Natural killer cell treated with Interleukin-12 subunit alpha and Interleukin-12 subunit beta and Interleukin-15 and Interleukin-18, amount 100 ng/mL, for 72 hours (primary cell): Measurements from ENCODE around the gene ZCCHC4. TPM values are rescaled to one million over a fixed set of nuclear protein-coding genes. Genes with fewer than 3 reads are reported as not detected.

ENCODE experiments used
- ATAC-seq, 2 donors: fragments of 150-1000 bp; cut with Tn5 transposase in 1 of 2; sonication (Bioruptor Pico), chemical (Tn5 transposase) in 1 of 2; 2 replicates each; pipeline ENCODE4 v1.10.0; 2021
- DNase-seq: peaks from one replicate; pipeline ENCODE4 v3.0.0; 2022; ENCODE audit warnings: low spot score
- H3K27ac Mint-ChIP-seq, 2 donors: 1 replicate in 1 of 2; 2 replicates in 1 of 2; pipeline ENCODE4 v1.8.0; 2022; ENCODE audit warnings: mixed read lengths in 2 of 2, mild to moderate bottlenecking in 1 of 2, moderate library complexity in 1 of 2
- H3K27me3 Mint-ChIP-seq, 2 donors: 1 replicate in 1 of 2; 2 replicates in 1 of 2; pipeline ENCODE4 v1.8.0; 2022; ENCODE audit warnings: mixed read lengths in 2 of 2
- H3K36me3 Mint-ChIP-seq: one replicate; pipeline ENCODE4 v1.8.0; 2022; ENCODE audit warnings: mixed read lengths
- H3K4me1 Mint-ChIP-seq, 2 donors: 1 replicate in 1 of 2; 2 replicates in 1 of 2; pipeline ENCODE4 v1.8.0; 2022; ENCODE audit warnings: low read depth in 2 of 2, mixed read lengths in 2 of 2, mild to moderate bottlenecking in 1 of 2
- H3K4me3 Mint-ChIP-seq: one replicate; pipeline ENCODE4 v1.8.0; 2022; ENCODE audit warnings: mixed read lengths
- H3K9me3 Mint-ChIP-seq: 2 replicates; pipeline ENCODE4 v1.8.0; 2022; ENCODE audit warnings: mixed read lengths
- total RNA-seq, 2 donors: library from RNA; stranded (reverse); gene quantifications; one replicate each; pipeline ENCODE4 v1.2.3, GENCODE V29; 2022

ZCCHC4 gene, protein sequence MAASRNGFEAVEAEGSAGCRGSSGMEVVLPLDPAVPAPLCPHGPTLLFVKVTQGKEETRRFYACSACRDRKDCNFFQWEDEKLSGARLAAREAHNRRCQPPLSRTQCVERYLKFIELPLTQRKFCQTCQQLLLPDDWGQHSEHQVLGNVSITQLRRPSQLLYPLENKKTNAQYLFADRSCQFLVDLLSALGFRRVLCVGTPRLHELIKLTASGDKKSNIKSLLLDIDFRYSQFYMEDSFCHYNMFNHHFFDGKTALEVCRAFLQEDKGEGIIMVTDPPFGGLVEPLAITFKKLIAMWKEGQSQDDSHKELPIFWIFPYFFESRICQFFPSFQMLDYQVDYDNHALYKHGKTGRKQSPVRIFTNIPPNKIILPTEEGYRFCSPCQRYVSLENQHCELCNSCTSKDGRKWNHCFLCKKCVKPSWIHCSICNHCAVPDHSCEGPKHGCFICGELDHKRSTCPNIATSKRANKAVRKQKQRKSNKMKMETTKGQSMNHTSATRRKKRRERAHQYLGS
- 10 to 100 TPM; 14.7 to 21.8 TPM for total RNA-seq

GRCh38 chr4:25312496-25313200 lies at the start of gene ZCCHC4:
TSS of gene ZCCHC4 (plus strand) at chr4:25312774. CDS start at chr4:25312810, 36 bp downstream.
- ATAC-seq: peak; percentile 100
- peaks cover 11 to 13% of the 10 kb centered on the region in 2 donors for H3K4me1 Mint-ChIP-seq
- H3K27ac Mint-ChIP-seq: peak within 1 kb of the TSS; percentile 86 to 92
- H3K4me3 Mint-ChIP-seq: peak within 1 kb of the TSS; percentile 96
- H3K36me3 Mint-ChIP-seq: peaks cover 6% of the 10 kb centered on the region
- H3K27me3 Mint-ChIP-seq: peaks cover 0 to 9% of the 10 kb centered on the region in 2 donors
- no peaks in the 10 kb centered on the region for H3K9me3 Mint-ChIP-seq
- DNase-seq: peak; percentile 91

- Mint-ChIP-seq H3K4me1 (no peaks in the 10 kb centered on the region), H3K4me3 (no peak overlapping the region), H3K36me3 (peaks cover 4% of the 10 kb centered on the region), H3K9me3 (no peaks in the 10 kb centered on the region), H3K27me3 (no peaks in the 10 kb centered on the region), H3K27ac (no peak overlapping the region)
- ATAC-seq (no peak), DNase-seq (no peak)
These were observed 40.7 kb upstream of the ZCCHC4 start for GRCh38 chr4:25271866-25272265.

DNA sequence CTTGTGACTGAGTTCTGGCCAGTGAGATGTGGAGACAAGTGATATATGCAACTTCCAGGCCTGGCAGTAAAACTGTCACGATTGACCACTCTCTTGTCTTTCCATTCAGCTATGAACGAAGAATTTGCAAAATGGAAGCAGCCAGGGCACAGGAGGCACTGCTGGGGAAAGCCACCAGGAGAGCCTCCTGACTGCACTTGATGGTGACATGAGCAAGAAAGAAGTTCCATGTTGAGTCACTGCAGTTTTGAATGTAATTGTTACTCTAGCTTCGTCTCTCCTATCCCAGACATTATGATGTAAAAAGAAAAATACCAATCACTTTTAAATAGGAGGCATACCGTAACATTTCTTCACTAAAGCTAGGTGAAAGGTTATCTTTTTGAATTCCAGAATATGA lies 32.4 kb upstream of the ZCCHC4 start:
- no peak overlapping the region for H3K4me3 Mint-ChIP-seq
- no peaks in the 10 kb centered on the region for H3K4me1 Mint-ChIP-seq
- no peak overlapping the region for H3K27ac Mint-ChIP-seq
- no peaks in the 10 kb centered on the region for H3K27me3 Mint-ChIP-seq
- DNase-seq: no peak
- H3K9me3 Mint-ChIP-seq: no peaks in the 10 kb centered on the region
- no peak for ATAC-seq
- H3K36me3 Mint-ChIP-seq: no peaks in the 10 kb centered on the region

- Mint-ChIP-seq H3K9me3 (peaks cover 5% of the 10 kb centered on the region), H3K27me3 (peaks cover 0 to 8% of the 10 kb centered on the region in 2 donors), H3K36me3 (peaks cover 13% of the 10 kb centered on the region), H3K4me3 (no peak overlapping the region), H3K27ac (no peak overlapping the region), H3K4me1 (no peaks in the 10 kb centered on the region)
- DNase-seq (no peak), ATAC-seq (no peak)
These were observed 28.6 kb upstream of the ZCCHC4 start for GRCh38 chr4:25283948-25284347.

DNA sequence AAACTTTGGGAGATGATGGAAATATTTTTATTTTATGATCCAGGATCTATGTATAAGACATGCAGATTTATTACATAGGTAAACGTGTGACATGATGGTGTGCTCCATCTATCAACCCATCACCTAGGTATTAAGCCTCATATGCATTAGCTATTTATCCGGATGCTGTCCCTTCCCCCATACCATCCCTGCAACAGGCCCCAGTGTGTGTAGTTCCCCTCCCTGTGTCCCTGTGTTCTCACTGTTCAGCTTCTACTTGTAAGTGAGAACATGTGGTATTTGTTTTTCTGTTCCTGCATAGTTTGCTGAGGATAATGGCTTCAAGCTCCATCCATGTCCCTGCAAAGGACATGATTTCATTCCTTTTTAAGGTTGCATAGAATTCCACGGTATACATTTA lies 28.1 kb upstream of the ZCCHC4 start:
- no peaks in the 10 kb centered on the region for H3K4me1 Mint-ChIP-seq
- peaks cover 5% of the 10 kb centered on the region for H3K9me3 Mint-ChIP-seq
- H3K4me3 Mint-ChIP-seq: no peak overlapping the region
- ATAC-seq (no peak), DNase-seq (no peak)
- peaks cover 14% of the 10 kb centered on the region for H3K36me3 Mint-ChIP-seq
- peaks cover 0 to 8% of the 10 kb centered on the region in 2 donors for H3K27me3 Mint-ChIP-seq
- no peak overlapping the region for H3K27ac Mint-ChIP-seq

- H3K9me3 Mint-ChIP-seq: peaks cover 5% of the 10 kb centered on the region
- H3K36me3 Mint-ChIP-seq: peaks cover 21% of the 10 kb centered on the region
- H3K4me1 Mint-ChIP-seq: no peaks in the 10 kb centered on the region
- ATAC-seq (no peak), DNase-seq (no peak)
- no peak overlapping the region for H3K27ac Mint-ChIP-seq
- no peak overlapping the region for H3K4me3 Mint-ChIP-seq
- H3K27me3 Mint-ChIP-seq: peaks cover 0 to 14% of the 10 kb centered on the region in 2 donors
These were observed 22.0 kb upstream of the ZCCHC4 start for GRCh38 chr4:25290490-25291067.

DNA sequence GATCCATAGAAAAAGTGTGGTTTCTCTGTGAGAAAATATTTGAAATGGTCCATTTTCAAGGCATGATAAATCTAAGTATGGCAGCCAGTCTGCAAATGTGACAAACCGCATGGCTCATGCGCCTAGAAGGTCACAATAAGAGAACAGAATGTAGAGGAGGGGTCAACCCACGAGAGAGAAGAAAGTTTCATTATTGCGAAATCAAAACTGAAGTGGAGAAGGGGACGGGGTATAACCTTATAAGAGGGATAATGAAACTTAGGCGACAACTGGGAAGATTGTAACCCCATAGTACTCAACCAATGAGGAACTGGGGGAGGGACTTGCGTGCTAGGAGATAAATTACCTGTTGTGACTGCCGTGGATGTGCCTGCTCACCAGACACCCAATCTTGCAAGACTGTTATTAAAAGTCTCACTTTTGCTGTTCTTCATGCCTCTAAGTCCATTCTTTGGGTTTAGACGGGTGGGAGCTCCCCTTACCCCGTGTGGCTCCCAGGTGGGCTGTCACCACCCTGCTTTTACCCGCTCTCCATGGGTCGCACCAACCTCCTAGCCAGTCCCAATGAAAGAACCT lies 21.3 kb upstream of the ZCCHC4 start:
- ATAC-seq (no peak), DNase-seq (no peak)
- Mint-ChIP-seq H3K9me3 (peaks cover 5% of the 10 kb centered on the region), H3K4me3 (no peak overlapping the region), H3K4me1 (no peaks in the 10 kb centered on the region), H3K36me3 (peaks cover 21% of the 10 kb centered on the region), H3K27me3 (peaks cover 0 to 14% of the 10 kb centered on the region in 2 donors), H3K27ac (no peak overlapping the region)

DNA sequence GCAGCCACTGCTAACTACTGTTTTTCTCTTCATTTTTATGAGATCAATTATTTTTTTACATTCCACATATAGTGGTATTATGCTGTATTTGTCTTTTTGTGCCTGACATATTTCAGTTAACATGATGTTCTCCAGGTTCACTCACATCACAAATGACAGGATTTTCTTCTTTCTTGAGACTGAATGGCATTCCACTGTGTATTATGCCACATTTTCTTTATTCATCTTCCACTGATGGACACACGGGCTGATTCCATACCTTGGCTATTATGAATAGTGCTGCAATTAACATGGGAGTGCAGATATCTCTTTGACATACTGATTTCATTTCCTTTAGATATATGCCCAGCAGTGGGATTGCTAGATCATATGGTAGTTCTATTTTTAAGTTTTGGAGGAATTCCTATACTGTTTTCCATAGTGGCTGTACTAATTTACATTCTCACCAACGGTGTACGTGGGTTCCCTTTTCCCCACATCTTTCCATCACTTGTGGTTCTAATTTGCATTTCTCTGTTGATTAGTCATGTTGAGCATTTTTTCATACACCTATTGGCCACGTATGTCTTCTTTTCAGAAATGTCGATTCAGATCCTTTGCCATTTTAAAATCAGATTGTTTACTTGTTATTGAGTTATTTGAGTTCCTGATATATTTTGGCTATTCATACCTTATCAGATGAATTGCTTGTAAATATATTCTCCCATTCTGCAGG lies 14.9 kb upstream of the ZCCHC4 start:
- no peaks in the 10 kb centered on the region for H3K36me3 Mint-ChIP-seq
- no peak for ATAC-seq
- DNase-seq: no peak
- no peaks in the 10 kb centered on the region for H3K4me1 Mint-ChIP-seq
- H3K27me3 Mint-ChIP-seq: peaks cover 10 to 16% of the 10 kb centered on the region in 2 donors
- no peak overlapping the region for H3K27ac Mint-ChIP-seq
- no peak overlapping the region for H3K4me3 Mint-ChIP-seq
- H3K9me3 Mint-ChIP-seq: no peaks in the 10 kb centered on the region

DNA sequence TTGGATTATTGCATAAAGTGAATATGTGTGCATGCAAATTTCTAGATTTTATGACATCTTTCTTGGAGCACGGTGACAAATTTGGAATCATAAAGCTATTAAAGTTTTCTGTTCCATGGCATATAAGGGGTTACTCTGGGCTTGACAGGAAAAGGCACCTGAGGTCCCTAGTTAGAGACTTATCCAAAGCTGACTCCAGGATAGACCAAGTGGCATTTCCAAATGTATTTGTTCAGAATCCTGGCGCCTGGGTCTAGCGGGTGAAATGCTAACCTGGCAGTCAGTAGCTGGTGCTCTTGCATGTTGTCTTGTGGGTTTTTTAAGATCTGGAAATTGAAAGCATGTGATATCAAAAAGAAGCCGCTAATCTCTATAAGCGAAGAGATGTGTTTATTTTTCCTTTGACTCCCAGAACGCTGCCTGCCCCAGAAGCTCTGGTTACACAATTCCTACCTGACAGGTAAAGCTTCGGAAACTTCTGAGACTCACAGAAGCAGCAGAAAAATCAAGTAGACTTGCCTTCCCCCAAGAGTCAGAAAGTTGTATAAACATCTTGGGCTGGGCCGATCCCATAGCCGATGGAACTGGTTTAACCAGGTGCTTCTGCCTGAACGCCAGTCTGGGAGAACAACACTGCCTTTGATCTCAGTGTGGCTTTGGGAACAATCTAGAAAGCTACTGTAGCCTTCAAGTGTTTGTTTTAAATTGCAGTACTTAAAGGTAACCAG lies 12.9 kb upstream of the ZCCHC4 start:
- no peaks in the 10 kb centered on the region for H3K9me3 Mint-ChIP-seq
- H3K4me1 Mint-ChIP-seq: no peaks in the 10 kb centered on the region
- no peak overlapping the region for H3K27ac Mint-ChIP-seq
- DNase-seq: no peak
- no peak overlapping the region for H3K4me3 Mint-ChIP-seq
- H3K27me3 Mint-ChIP-seq: peaks cover 13 to 18% of the 10 kb centered on the region in 2 donors
- ATAC-seq: no peak
- H3K36me3 Mint-ChIP-seq: no peaks in the 10 kb centered on the region

DNA sequence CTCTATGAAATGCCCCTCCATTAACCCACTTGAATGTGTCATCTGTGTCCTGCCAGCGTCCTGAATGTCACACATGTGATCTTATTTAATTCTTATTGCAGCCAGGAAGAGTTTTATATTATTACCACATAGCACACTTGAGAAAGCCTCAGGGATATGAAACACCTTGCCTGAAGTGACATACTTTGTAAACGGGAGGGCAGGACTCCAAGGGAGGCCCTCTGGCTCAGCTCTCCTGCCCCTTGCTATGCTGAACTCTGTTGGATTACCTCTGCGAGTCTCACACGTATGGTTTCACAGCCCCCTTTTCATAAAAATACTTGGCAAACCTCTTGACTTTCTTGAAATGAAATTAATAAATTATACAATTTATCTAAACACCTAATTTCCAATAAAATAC lies 11.1 kb upstream of the ZCCHC4 start:
- peaks cover 13 to 22% of the 10 kb centered on the region in 2 donors for H3K27me3 Mint-ChIP-seq
- H3K4me1 Mint-ChIP-seq: no peaks in the 10 kb centered on the region
- H3K36me3 Mint-ChIP-seq: no peaks in the 10 kb centered on the region
- no peak overlapping the region for H3K4me3 Mint-ChIP-seq
- no peak overlapping the region for H3K27ac Mint-ChIP-seq
- no peak for ATAC-seq
- no peak for DNase-seq
- no peaks in the 10 kb centered on the region for H3K9me3 Mint-ChIP-seq

DNA sequence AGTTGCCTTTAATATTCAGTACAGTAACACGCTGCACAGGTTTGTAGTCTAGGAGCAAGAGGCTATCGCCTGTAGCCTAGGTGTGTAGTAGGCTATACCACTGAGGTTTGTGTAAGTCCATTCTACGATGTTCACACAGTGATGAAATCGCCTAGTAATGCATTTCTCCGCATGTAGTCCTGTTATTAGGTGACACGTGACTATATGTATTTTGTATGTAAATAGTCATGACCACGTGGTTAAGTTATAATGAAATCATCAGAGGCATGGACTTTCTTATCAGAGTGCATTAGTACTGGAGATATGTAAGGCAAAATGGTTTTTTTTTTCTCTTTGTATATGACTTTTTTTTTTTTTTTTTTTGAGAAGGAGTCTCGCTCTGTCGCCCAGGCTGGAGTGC lies 9.9 kb upstream of the ZCCHC4 start:
- Mint-ChIP-seq H3K4me1 (no peaks in the 10 kb centered on the region), H3K27ac (no peak overlapping the region)

DNA sequence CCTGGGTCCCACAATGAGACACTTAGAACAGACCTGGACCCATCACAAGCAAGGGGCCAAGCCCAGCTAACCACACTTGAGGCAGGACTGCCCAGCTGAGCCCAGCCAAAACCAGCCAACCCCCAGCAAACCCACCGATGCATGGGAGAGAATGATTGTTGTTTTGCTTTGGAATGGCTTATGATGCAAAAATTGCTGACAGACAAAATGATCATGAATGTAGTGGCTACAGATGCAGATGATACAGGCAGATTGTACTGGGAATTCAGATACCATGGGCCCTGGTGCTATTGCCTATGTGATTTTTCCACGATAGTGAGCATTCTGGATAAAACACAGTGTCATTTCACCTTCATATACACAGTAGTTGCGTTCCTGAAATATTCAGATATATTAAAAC lies 9.0 kb upstream of the ZCCHC4 start:
- Mint-ChIP-seq H3K9me3 (no peaks in the 10 kb centered on the region), H3K36me3 (no peaks in the 10 kb centered on the region), H3K27me3 (peaks cover 16 to 20% of the 10 kb centered on the region in 2 donors), H3K4me3 (no peak overlapping the region), H3K4me1 (no peaks in the 10 kb centered on the region), H3K27ac (no peak overlapping the region)
- DNase-seq: no peak
- ATAC-seq: no peak

More for the DNA sequence above, 9.9 kb upstream of the ZCCHC4 start:
- ATAC-seq (no peak), DNase-seq (no peak)
- no peak overlapping the region for H3K4me3 Mint-ChIP-seq
- no peaks in the 10 kb centered on the region for H3K9me3 Mint-ChIP-seq
- H3K36me3 Mint-ChIP-seq: no peaks in the 10 kb centered on the region
- H3K27me3 Mint-ChIP-seq: peaks cover 16 to 22% of the 10 kb centered on the region in 2 donors
